GM12892 (cell line): ENCODE measurements around the gene VSTM4.

Experiments used
- POLR2A ChIP-seq: IDR thresholded peaks from 2 replicates; pipeline ENCODE4 v1.6.1; 2011; ENCODE audit warnings: low read depth, low read length, control low read depth
- POLR2AphosphoS5 ChIP-seq: IDR thresholded peaks from 2 replicates; pipeline ENCODE4 v1.6.1; 2011; ENCODE audit warnings: low read depth, low read length, control low read depth

- TF ChIP-seq POLR2A (no peak), POLR2AphosphoS5 (no peak)
Observed at GRCh38 chr10:49135575-49136313, 20.4 kb upstream of the VSTM4 start.
